Thoracic aorta (tissue), 2 donors: ENCODE results near the gene SREBF1. TPM values are rescaled to one million over a fixed set of nuclear protein-coding genes. Genes with fewer than 3 reads are reported as not detected.

Experiments
- ATAC-seq: fragments of 150-250 bp; one replicate; pipeline ENCODE4 v1.8.0; 2017; ENCODE audit warnings: low read depth; ENCODE audit not compliant: insufficient number of reproducible peaks, low FRiP score
- DNase-seq: peaks from one replicate; pipeline ENCODE4 v3.0.0-alpha.2; 2020; ENCODE audit warnings: low spot score
- H3K27ac ChIP-seq, 2 donors: fragments of 200-600 bp; sonication (generic); 1 replicate in 1 of 2; 2 replicates in 1 of 2; pipeline ENCODE4 v1.5.1; 2016; ENCODE audit warnings: mild to moderate bottlenecking in 2 of 2, moderate library complexity in 2 of 2
- H3K27me3 ChIP-seq: fragments of 200-600 bp; sonication (generic); replicated peaks from 2 replicates; pipeline ENCODE4 v1.6.0; 2016; ENCODE audit warnings: mild to moderate bottlenecking; ENCODE audit not compliant: insufficient read depth
- H3K36me3 ChIP-seq: fragments of 200-600 bp; sonication (generic); one replicate; pipeline ENCODE4 v1.5.1; 2016
- H3K4me1 ChIP-seq, 2 donors: fragments of 200-600 bp; sonication (generic); 1 replicate in 1 of 2; 2 replicates in 1 of 2; pipeline versions ENCODE4 v1.5.1 to v1.6.0; 2016; ENCODE audit warnings: low read depth in 2 of 2, mild to moderate bottlenecking in 1 of 2; ENCODE audit not compliant: control insufficient read depth in 1 of 2
- H3K4me3 ChIP-seq: fragments of 200-600 bp; sonication (generic); 2 replicates; pipeline ENCODE4 v1.5.1; 2016; ENCODE audit warnings: mild to moderate bottlenecking
- H3K9me3 ChIP-seq: fragments of 200-600 bp; sonication (generic); 2 replicates; pipeline ENCODE4 v1.5.1; 2016
- total RNA-seq, 2 donors: library from RNA; depleted of rRNA; stranded (reverse); fragments of >200 nt; gene quantifications; one replicate each; pipeline versions ENCODE4 v1.1.0 to v1.2.3, GENCODE V29; 2016
- TF ChIP-seq, protein P1 (sequence below): fragments of 200-600 bp; sonication (generic); IDR thresholded peaks from one replicate; pipeline ENCODE4 v1.5.1; 2019; ENCODE audit warnings: antibody characterized with exemption

Gene SREBF1
- total RNA-seq, 2 donors from 2014 or later = 56.2 to 64.2 TPM

DNA sequence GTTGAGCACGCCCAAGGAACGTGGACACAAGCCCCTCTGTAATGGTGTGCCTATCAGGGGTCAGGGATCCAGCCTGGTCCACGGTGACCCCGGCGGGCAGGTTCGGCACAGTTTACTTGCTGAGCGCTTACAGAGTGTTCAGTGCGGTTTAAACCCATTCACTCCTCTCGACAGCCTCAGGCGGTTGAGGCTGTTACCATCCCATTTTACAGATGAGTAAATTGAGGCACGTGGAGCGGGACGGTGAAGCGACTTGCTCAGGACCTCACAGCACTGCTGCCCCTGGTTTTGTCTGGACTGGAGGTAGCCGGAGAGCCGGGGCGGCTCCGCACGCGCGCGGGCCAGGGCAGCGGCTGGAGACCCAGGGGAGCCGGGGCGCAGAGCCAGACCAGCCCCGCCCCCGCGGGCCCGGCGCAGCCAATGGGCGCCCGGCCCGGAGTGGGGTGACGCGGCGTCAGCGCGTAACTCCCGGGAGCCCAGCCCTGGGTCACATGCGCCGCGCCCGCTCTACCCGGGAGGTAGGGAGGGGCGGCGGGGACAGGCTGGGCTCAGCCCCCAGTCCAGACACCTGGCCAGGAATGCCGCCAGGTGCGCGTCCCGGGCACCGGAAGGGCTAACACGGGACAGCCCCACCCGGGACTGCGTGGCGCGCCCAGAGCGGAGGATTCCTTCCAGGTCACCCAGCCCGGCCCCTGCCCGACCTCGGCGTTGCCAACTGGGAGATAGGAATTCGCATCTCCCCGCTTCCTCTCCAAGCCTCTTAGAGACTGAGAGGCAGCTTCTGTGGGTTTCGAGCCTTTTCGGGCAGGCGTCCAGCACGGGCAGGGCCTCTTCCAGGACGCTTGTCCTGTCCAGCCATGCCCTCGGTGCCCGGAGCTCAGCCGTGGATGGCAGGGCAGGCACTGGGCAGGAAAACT, 3.3 kb upstream of the SREBF1 start:
- TF ChIP-seq, protein P1, sequence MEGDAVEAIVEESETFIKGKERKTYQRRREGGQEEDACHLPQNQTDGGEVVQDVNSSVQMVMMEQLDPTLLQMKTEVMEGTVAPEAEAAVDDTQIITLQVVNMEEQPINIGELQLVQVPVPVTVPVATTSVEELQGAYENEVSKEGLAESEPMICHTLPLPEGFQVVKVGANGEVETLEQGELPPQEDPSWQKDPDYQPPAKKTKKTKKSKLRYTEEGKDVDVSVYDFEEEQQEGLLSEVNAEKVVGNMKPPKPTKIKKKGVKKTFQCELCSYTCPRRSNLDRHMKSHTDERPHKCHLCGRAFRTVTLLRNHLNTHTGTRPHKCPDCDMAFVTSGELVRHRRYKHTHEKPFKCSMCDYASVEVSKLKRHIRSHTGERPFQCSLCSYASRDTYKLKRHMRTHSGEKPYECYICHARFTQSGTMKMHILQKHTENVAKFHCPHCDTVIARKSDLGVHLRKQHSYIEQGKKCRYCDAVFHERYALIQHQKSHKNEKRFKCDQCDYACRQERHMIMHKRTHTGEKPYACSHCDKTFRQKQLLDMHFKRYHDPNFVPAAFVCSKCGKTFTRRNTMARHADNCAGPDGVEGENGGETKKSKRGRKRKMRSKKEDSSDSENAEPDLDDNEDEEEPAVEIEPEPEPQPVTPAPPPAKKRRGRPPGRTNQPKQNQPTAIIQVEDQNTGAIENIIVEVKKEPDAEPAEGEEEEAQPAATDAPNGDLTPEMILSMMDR = no peak
- no peaks in the 10 kb centered on the region for H3K27me3 ChIP-seq

DNA sequence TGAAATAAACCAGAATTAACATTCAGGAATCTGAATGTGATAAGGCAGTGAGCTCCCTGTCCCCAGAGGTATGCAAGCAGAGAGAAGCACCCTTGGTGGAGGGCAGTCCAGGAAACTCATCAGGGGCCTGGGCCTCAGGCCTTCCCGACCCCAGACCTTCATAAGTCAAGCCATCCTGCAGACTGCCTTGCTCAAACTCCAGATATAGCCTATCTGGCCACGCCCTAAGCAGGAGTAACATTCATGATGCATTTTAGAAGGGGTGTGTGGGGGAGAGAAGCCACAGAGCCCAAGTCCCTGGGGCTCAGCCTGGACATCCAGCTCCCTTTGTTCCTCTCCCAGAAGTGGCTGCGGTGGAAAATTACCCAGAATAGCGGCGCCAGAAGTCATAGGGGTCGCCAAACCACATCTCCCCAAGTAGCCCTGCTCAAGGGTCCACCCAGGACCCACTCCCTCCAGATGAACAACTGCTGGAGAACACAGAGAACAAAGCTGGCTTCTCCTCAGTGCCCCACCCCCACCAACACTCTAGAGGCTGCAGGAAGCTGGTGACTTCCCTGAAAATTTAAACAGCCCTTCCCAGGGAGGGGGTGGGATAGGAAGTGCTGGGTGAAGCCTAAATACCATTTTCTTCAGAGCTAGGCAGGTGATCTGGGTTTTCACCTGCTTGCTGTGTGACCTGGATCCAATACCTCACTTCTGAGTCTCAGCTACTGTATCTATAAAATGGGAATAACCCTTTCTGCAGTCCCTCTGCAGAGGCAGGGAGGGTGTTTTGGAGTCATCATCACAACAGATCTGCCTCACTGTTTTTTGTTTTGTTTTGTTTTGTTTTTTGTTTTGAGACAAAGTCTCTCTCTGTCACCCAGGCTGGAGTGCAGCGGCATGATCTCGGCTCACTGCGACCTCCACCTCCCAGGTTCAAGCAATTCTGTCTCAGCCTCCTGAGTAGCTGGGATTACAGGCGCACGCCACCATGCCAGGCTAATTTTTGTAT, 1.5 kb upstream of the SREBF1 start:
- H3K27ac ChIP-seq = peak overlapping the region; percentile 90 to 99
- no peaks in the 10 kb centered on the region for H3K27me3 ChIP-seq
- peaks cover 36 to 65% of the 10 kb centered on the region in 2 donors for H3K4me1 ChIP-seq
- DNase-seq = no peak
- H3K9me3 ChIP-seq = no peaks in the 10 kb centered on the region
- no peak overlapping the region for H3K4me3 ChIP-seq
- H3K36me3 ChIP-seq = no peaks in the 10 kb centered on the region
- TF ChIP-seq, protein P1 = no peak
- ATAC-seq = no peak

More for the DNA sequence above, 3.3 kb upstream of the SREBF1 start:
- H3K4me1 ChIP-seq = peaks cover 31 to 65% of the 10 kb centered on the region in 2 donors
- H3K9me3 ChIP-seq = no peaks in the 10 kb centered on the region
- peak; percentile 41 for DNase-seq
- ATAC-seq = peak; percentile 37
- H3K4me3 ChIP-seq = peak overlapping the region; percentile 80
- peak overlapping the region; percentile 97 to 99 for H3K27ac ChIP-seq
- H3K36me3 ChIP-seq = no peaks in the 10 kb centered on the region

DNA sequence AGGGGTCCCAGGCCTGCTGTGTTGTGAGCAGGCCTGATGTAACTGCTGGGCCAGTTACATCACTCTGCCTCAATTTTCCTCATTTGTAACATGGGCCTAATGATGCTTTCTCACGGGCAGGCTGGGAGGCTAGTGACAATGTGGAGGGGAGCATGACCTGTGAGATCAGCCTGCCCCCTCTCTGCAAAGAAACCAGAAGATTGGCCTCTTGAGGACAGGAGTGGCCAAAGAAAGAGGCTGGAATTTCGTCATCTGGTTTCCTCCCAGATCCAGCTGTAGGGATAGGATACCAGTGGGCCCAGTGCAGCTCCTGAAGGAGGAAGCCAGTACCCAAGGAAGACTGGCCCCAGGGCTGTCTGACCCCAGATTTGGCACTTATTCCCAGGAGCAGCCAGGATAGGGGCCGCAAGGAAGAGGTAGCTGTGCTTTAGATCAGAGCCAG, 615 bp upstream of the SREBF1 start:
- ATAC-seq (no peak), DNase-seq (no peak)
- no peaks in the 10 kb centered on the region for H3K9me3 ChIP-seq

DNA sequence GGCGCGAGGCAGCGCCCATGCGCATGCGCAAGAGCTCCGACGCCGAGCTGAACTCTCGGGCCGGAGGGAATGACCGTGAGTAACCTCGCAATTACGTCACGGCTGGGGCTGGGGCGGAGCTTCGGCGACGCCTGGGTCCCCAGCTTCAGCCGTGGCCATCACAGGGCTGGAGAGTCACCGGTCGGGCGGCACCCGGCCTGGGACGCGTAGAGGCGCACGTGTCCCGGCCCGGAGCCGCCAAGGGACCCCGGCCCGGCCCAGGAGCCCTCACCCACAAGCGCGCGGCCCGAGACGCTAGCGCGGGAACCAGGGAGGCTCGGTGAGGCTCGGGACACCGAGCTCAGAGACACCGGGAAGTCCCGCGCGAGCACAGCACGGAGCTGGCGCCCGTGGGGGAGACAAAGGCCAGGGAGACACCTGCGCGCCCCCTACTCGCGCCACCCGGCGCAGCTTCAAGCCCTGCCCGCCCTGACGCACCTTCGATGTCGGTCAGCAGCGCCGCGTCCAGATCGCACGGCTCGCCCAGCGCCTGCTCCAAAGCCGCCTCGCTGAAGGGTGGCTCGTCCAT, 452 bp downstream of the SREBF1 start:
- peak overlapping the region; percentile 97 for H3K4me3 ChIP-seq
- H3K27ac ChIP-seq = peak overlapping the region; percentile 90 to 99
- TF ChIP-seq, protein P1 = no peak
- H3K36me3 ChIP-seq = no peaks in the 10 kb centered on the region
- DNase-seq (peak; percentile 79), ATAC-seq (peak; percentile 54)
- H3K27me3 ChIP-seq = no peaks in the 10 kb centered on the region
- no peaks in the 10 kb centered on the region for H3K9me3 ChIP-seq
- H3K4me1 ChIP-seq = peaks cover 36 to 52% of the 10 kb centered on the region in 2 donors

More for the DNA sequence above, 615 bp upstream of the SREBF1 start:
- Histone ChIP-seq H3K27ac (peak overlapping the region; percentile 90 to 99), H3K36me3 (no peaks in the 10 kb centered on the region), H3K4me1 (peaks cover 36 to 62% of the 10 kb centered on the region in 2 donors), H3K4me3 (peak overlapping the region; percentile 97), H3K27me3 (no peaks in the 10 kb centered on the region)
- TF ChIP-seq, protein P1 = no peak
